ENCODE data around the gene HMOX2.

Gene HMOX2

GRCh38 chr16:4471869-4472268, 4.3 kb upstream of the HMOX2 start:
- POLR2A ChIA-PET: interaction anchor here (1.0 kb wide), 1 partner anchor 14 kb away, joined by 3 read pairs; no protein-coding TSS in a partner anchor
- H3K4me3 ChIP-seq (ENCODE audit: low read depth, low read length): no peak overlapping the region
- CTCF ChIA-PET: interaction anchor here (0.9 to 1.4 kb wide), 2 partner anchors 8 to 218 kb away, joined by 3 to 6 read pairs; no protein-coding TSS in a partner anchor
- H3K36me3 ChIP-seq (ENCODE audit: control insufficient read depth in 2 of 2, insufficient read depth in 1 of 2, low read length in 2 of 2): peaks cover 0 to 9% of the 10 kb centered on the region in 2 experiments; a peak in 1 of 3 replicates
- no peak overlapping the region for H3K27ac ChIP-seq (ENCODE audit: extremely low read depth, low read depth, low read length)
- TF ChIP-seq ZNF121 (tag by site-specific recombination; IDR thresholded peaks at IDR 0.05) (peak; percentile 74), ZNF146 (tag by site-specific recombination; IDR thresholded peaks at IDR 0.05) (peak; percentile 72), SP3 (tag by site-specific recombination; IDR thresholded peaks at IDR 0.05) (no peak), ZFP69B (tag by site-specific recombination; IDR thresholded peaks at IDR 0.05) (no peak), SCRT1 (tag by site-specific recombination; IDR thresholded peaks at IDR 0.05; ENCODE audit: borderline replicate concordance) (no peak), ZNF621 (tag by site-specific recombination; IDR thresholded peaks at IDR 0.05) (no peak), ZNF473 (tag by site-specific recombination; IDR thresholded peaks at IDR 0.05) (no peak), ZNF585B (tag by site-specific recombination; IDR thresholded peaks at IDR 0.05) (no peak)
- TF ChIP-seq, protein P1, sequence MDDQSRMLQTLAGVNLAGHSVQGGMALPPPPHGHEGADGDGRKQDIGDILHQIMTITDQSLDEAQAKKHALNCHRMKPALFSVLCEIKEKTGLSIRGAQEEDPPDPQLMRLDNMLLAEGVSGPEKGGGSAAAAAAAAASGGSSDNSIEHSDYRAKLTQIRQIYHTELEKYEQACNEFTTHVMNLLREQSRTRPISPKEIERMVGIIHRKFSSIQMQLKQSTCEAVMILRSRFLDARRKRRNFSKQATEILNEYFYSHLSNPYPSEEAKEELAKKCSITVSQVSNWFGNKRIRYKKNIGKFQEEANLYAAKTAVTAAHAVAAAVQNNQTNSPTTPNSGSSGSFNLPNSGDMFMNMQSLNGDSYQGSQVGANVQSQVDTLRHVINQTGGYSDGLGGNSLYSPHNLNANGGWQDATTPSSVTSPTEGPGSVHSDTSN (CRISPR knock-in tag; IDR thresholded peaks at IDR 0.05): no peak
- H3K9me3 ChIP-seq (ENCODE audit: control insufficient read depth, insufficient read depth, low read depth, low read length): no peaks in the 10 kb centered on the region
- H3K4me1 ChIP-seq (ENCODE audit: control insufficient read depth, insufficient read depth, low read length): no peaks in the 10 kb centered on the region

GRCh38 chr16:4472880-4473279, 3.3 kb upstream of the HMOX2 start:
- Histone ChIP-seq H3K36me3 (ENCODE audit: control insufficient read depth in 2 of 2, insufficient read depth in 1 of 2, low read length in 2 of 2) (peaks cover 0 to 4% of the 10 kb centered on the region in 2 experiments; a peak in 1 of 3 replicates), H3K27ac (ENCODE audit: extremely low read depth, low read depth, low read length) (no peak overlapping the region), H3K4me1 (ENCODE audit: control insufficient read depth, insufficient read depth, low read length) (0 out of 2 replicates have a peak, but pooled peaks cover 2% of the 10 kb centered on the region), H3K4me3 (ENCODE audit: low read depth, low read length) (no peak overlapping the region), H3K9me3 (ENCODE audit: control insufficient read depth, insufficient read depth, low read depth, low read length) (no peaks in the 10 kb centered on the region)
- TF ChIP-seq SALL2 (tag by site-specific recombination; IDR thresholded peaks at IDR 0.05; ENCODE audit: borderline replicate concordance): no peak
- no peak for TF ChIP-seq ZNF16 (tag by site-specific recombination; IDR thresholded peaks at IDR 0.05; ENCODE audit: low read depth)
- TF ChIP-seq ZNF391 (tag by site-specific recombination; IDR thresholded peaks at IDR 0.05; ENCODE audit: borderline replicate concordance, low read depth): no peak
- TF ChIP-seq ZNF623 (tag by site-specific recombination; IDR thresholded peaks at IDR 0.05): no peak
- TF ChIP-seq ZNF362 (tag by site-specific recombination; IDR thresholded peaks at IDR 0.05): no peak
- no peak for TF ChIP-seq ZNF664 (tag by site-specific recombination; IDR thresholded peaks at IDR 0.05)
- no peak for TF ChIP-seq ZBTB11 (tag by site-specific recombination; conservative IDR thresholded peaks at IDR 0.05; ENCODE audit: low read depth)
- TF ChIP-seq ZFP37 (tag by site-specific recombination; IDR thresholded peaks at IDR 0.05): no peak
- TF ChIP-seq ZNF132 (tag by site-specific recombination; IDR thresholded peaks at IDR 0.05; ENCODE audit: borderline replicate concordance): no peak
- TF ChIP-seq ZNF350 (tag by site-specific recombination; IDR thresholded peaks at IDR 0.05): no peak
- TF ChIP-seq BCL11A (tag by site-specific recombination; IDR thresholded peaks at IDR 0.05; ENCODE audit: low read depth): no peak
- ChIA-PET POLR2A (no interaction called here), CTCF (interaction anchor here (0.6 to 1.4 kb wide), 4 partner anchors 9 to 219 kb away, joined by 3 to 6 read pairs (median 3); no protein-coding TSS in a partner anchor)

Measured in HEK293 (cell line).